Breast epithelium (tissue), 3 donors: ENCODE results near the gene SLC7A7.

Source experiments
- POLR2A ChIP-seq: fragments of 450-650 bp; IDR thresholded peaks from one replicate; pipeline ENCODE4 v1.6.1; 2016; ENCODE audit warnings: antibody characterized with exemption, mild to moderate bottlenecking, moderate library complexity
- POLR2AphosphoS5 ChIP-seq, 3 donors: sonication (generic); formaldehyde crosslinking; IDR thresholded peaks; one replicate each; pipeline ENCODE4 v1.6.1; 2017; ENCODE audit warnings: antibody characterized with exemption in 3 of 3
- TF ChIP-seq, protein P1 (sequence below), 3 donors: fragments of 450-650 bp; IDR thresholded peaks; one replicate each; pipeline ENCODE4 v1.5.1; 2016 to 2017; ENCODE audit warnings: antibody characterized with exemption in 3 of 3, mild to moderate bottlenecking in 3 of 3, moderate library complexity in 3 of 3

DNA sequence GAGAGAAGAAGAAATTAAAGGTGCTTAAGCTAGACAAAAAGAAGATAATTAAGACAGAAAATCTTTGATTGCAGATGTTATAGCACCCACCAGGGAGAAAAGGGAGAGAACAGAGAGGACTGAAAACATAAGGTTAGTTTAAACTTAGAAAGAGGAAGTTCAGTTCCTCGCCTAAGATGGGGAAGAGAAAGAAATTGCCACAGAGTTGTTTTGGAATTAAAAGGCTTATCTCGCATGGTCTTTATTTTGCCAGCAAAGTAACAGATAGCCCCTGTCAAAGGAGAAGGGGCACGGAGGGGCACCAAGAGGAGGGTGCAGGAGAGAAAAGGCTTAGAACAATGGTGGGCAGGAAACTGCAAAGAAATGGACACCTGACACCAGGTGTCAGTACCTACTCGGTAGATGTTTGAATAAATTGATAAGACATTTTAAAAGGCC is 66.6 kb downstream of the SLC7A7 start:
- TF ChIP-seq, protein P1, sequence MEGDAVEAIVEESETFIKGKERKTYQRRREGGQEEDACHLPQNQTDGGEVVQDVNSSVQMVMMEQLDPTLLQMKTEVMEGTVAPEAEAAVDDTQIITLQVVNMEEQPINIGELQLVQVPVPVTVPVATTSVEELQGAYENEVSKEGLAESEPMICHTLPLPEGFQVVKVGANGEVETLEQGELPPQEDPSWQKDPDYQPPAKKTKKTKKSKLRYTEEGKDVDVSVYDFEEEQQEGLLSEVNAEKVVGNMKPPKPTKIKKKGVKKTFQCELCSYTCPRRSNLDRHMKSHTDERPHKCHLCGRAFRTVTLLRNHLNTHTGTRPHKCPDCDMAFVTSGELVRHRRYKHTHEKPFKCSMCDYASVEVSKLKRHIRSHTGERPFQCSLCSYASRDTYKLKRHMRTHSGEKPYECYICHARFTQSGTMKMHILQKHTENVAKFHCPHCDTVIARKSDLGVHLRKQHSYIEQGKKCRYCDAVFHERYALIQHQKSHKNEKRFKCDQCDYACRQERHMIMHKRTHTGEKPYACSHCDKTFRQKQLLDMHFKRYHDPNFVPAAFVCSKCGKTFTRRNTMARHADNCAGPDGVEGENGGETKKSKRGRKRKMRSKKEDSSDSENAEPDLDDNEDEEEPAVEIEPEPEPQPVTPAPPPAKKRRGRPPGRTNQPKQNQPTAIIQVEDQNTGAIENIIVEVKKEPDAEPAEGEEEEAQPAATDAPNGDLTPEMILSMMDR (IDR thresholded peaks at IDR 0.05): no peak
- no peak for TF ChIP-seq POLR2AphosphoS5 (IDR thresholded peaks at IDR 0.05)
- no peak for TF ChIP-seq POLR2A
